Thoracic aorta (tissue), 2 donors: Measurements from ENCODE around the gene PRRG2. TPM values are rescaled to one million over a fixed set of nuclear protein-coding genes. Genes with fewer than 3 reads are reported as not detected.

Source experiments
- ATAC-seq: fragments of 150-250 bp; one replicate; pipeline ENCODE4 v1.8.0; 2017; ENCODE audit warnings: low read depth; ENCODE audit not compliant: insufficient number of reproducible peaks, low FRiP score
- DNase-seq: peaks from one replicate; pipeline ENCODE4 v3.0.0-alpha.2; 2020; ENCODE audit warnings: low spot score
- H3K27ac ChIP-seq, 2 donors: fragments of 200-600 bp; sonication (generic); 1 replicate in 1 of 2; 2 replicates in 1 of 2; pipeline ENCODE4 v1.5.1; 2016; ENCODE audit warnings: mild to moderate bottlenecking in 2 of 2, moderate library complexity in 2 of 2
- H3K27me3 ChIP-seq: fragments of 200-600 bp; sonication (generic); replicated peaks from 2 replicates; pipeline ENCODE4 v1.6.0; 2016; ENCODE audit warnings: mild to moderate bottlenecking; ENCODE audit not compliant: insufficient read depth
- H3K36me3 ChIP-seq: fragments of 200-600 bp; sonication (generic); one replicate; pipeline ENCODE4 v1.5.1; 2016
- H3K4me1 ChIP-seq, 2 donors: fragments of 200-600 bp; sonication (generic); 1 replicate in 1 of 2; 2 replicates in 1 of 2; pipeline versions ENCODE4 v1.5.1 to v1.6.0; 2016; ENCODE audit warnings: low read depth in 2 of 2, mild to moderate bottlenecking in 1 of 2; ENCODE audit not compliant: control insufficient read depth in 1 of 2
- H3K4me3 ChIP-seq: fragments of 200-600 bp; sonication (generic); 2 replicates; pipeline ENCODE4 v1.5.1; 2016; ENCODE audit warnings: mild to moderate bottlenecking
- H3K9me3 ChIP-seq: fragments of 200-600 bp; sonication (generic); 2 replicates; pipeline ENCODE4 v1.5.1; 2016
- total RNA-seq, 2 donors: library from RNA; depleted of rRNA; stranded (reverse); fragments of >200 nt; gene quantifications; one replicate each; pipeline versions ENCODE4 v1.1.0 to v1.2.3, GENCODE V29; 2016
- TF ChIP-seq, protein P1 (sequence below): fragments of 200-600 bp; sonication (generic); IDR thresholded peaks from one replicate; pipeline ENCODE4 v1.5.1; 2019; ENCODE audit warnings: antibody characterized with exemption

The PRRG2 gene
- not detected for total RNA-seq

- ATAC-seq = no peak
- TF ChIP-seq, protein P1, sequence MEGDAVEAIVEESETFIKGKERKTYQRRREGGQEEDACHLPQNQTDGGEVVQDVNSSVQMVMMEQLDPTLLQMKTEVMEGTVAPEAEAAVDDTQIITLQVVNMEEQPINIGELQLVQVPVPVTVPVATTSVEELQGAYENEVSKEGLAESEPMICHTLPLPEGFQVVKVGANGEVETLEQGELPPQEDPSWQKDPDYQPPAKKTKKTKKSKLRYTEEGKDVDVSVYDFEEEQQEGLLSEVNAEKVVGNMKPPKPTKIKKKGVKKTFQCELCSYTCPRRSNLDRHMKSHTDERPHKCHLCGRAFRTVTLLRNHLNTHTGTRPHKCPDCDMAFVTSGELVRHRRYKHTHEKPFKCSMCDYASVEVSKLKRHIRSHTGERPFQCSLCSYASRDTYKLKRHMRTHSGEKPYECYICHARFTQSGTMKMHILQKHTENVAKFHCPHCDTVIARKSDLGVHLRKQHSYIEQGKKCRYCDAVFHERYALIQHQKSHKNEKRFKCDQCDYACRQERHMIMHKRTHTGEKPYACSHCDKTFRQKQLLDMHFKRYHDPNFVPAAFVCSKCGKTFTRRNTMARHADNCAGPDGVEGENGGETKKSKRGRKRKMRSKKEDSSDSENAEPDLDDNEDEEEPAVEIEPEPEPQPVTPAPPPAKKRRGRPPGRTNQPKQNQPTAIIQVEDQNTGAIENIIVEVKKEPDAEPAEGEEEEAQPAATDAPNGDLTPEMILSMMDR = no peak
- Histone ChIP-seq H3K36me3 (no peaks in the 10 kb centered on the region), H3K9me3 (no peaks in the 10 kb centered on the region), H3K27me3 (no peaks in the 10 kb centered on the region), H3K4me1 (peaks cover 9 to 16% of the 10 kb centered on the region in 2 donors), H3K4me3 (peak within 1 kb of the TSS; percentile 77), H3K27ac (peak within 1 kb of the TSS; percentile 23 to 62)
- DNase-seq = no peak
Observed at GRCh38 chr19:49581007-49581508, at the start of gene PRRG2. PRRG2 (plus strand) TSS chr19:49581316; CDS start chr19:49583220, 1,904 bp downstream.

- H3K27ac ChIP-seq = no peak overlapping the region
- peak overlapping the region; percentile 74 for H3K4me3 ChIP-seq
- TF ChIP-seq, protein P1 = no peak
- peak; percentile 60 for ATAC-seq
- no peaks in the 10 kb centered on the region for H3K9me3 ChIP-seq
- peaks cover 5 to 17% of the 10 kb centered on the region in 2 donors for H3K4me1 ChIP-seq
- peaks cover 29% of the 10 kb centered on the region for H3K36me3 ChIP-seq
- DNase-seq = no peak
- H3K27me3 ChIP-seq = no peaks in the 10 kb centered on the region
Observed at GRCh38 chr19:49533551-49534488, 47.3 kb upstream of the PRRG2 start.

GRCh38 chr19:49534632-49535385 lies 46.3 kb upstream of the PRRG2 start:
- no peaks in the 10 kb centered on the region for H3K9me3 ChIP-seq
- H3K4me3 ChIP-seq = peak overlapping the region; percentile 74
- TF ChIP-seq, protein P1 = no peak
- DNase-seq (no peak), ATAC-seq (no peak)
- peaks cover 5 to 10% of the 10 kb centered on the region in 2 donors for H3K4me1 ChIP-seq
- H3K27me3 ChIP-seq = no peaks in the 10 kb centered on the region
- H3K27ac ChIP-seq = no peak overlapping the region
- peaks cover 39% of the 10 kb centered on the region for H3K36me3 ChIP-seq

GRCh38 chr19:49536921-49537462 lies 44.1 kb upstream of the PRRG2 start:
- peaks cover 40% of the 10 kb centered on the region for H3K36me3 ChIP-seq
- no peaks in the 10 kb centered on the region for H3K9me3 ChIP-seq
- TF ChIP-seq, protein P1 = no peak
- ATAC-seq = no peak
- H3K27ac ChIP-seq = no peak overlapping the region
- no peak overlapping the region for H3K4me3 ChIP-seq
- peaks cover 5 to 10% of the 10 kb centered on the region in 2 donors for H3K4me1 ChIP-seq
- no peaks in the 10 kb centered on the region for H3K27me3 ChIP-seq
- no peak for DNase-seq
